Left cardiac atrium (tissue), 4 donors: Measurements from ENCODE around the gene PRPS1L1. TPM values are rescaled to one million over a fixed set of nuclear protein-coding genes. Genes with fewer than 3 reads are reported as not detected.
A peak's percentile ranks its signal among the peaks of the same experiment; 100 is the strongest.

Experiments
- ATAC-seq, 2 donors: fragments of 200-7000 bp; cut with Tn5 transposase; one replicate each; pipeline ENCODE4 v1.9.1; 2020; ENCODE audit warnings: mild to moderate bottlenecking in 2 of 2, moderate library complexity in 2 of 2
- DNase-seq: peaks from one replicate; pipeline ENCODE4 v3.0.0-alpha.2; 2020
- intact Hi-C, 2 donors: fragments of 100-400 bp; cut with DNase I; formaldehyde crosslinking; loops; one replicate each; pipeline versions ENCODE4 v1.14.1 to v1.15.1; 2022 to 2023
- long read RNA-seq: library from polyadenylated mRNA; unstranded; transcript quantifications from one replicate; pipeline ENCODE4 v2.0.0, GENCODE V29; 2021
- total RNA-seq, 2 donors: library from RNA; stranded (reverse); fragmentation: NEBNext Ultra II Directional; extraction: Animal tissue kit (Norgen Biotek cat#: 25700); gene quantifications; one replicate each; pipeline ENCODE4 v1.2.1, GENCODE V29; 2021
- donor health status: DM: no; HTN: yes; CAD: no.
- donor health status: DM: no; HTN: yes; CAD: no; lungs with severe emphysema.
- donor health status: DM: yes; HTN: yes; CAD: no.
- donor health status: Dilated cardiomyopathy.

Gene PRPS1L1
- not detected for total RNA-seq
- long read RNA-seq, result 0 reads

DNA sequence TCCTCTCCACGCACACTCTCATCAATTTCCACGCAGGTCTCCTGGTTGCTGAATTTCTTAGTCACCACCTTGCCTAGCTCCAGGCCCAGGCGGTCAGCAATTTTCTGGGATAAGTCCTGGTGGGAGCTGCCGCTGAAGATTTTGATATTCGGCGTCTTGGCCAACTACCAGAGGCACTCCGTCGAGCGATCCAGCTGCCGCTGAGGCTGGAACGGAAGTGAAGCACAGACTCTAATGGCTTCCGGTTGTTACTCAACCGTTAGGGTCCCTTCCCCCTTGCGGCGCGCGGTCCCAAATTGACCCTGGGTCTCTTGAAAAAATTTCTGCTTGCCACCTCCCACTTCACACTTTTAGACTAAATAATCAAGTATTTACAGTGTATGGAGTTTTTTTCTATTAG lies at the start of gene PRPS1L1:
TSS of gene PRPS1L1 (minus strand) at position 219 of the 400 bp plus-strand sequence.
- ATAC-seq (no peak), DNase-seq (no peak)
- intact Hi-C loops, result no loop called here

DNA sequence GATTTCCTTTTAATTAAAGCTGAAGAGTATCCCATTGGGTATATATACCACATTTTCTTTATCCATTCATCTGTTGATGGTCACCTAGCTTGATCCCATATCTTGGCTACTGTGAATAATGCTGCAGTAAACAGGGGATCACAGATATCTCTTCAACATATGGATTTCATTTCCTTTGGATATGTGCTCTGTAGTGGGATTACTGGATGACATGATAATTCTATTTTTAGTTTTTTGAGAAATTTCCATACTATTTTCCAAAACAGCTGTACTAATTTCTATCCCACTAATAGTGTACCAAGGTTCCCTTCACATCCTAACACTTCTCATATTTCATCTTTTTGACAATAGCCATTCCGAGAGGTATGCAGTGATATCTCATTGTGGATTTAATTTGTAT lies 48.8 kb upstream of the PRPS1L1 start:
- no peak for DNase-seq
- intact Hi-C loops, result no loop called here
- ATAC-seq, result no peak

DNA sequence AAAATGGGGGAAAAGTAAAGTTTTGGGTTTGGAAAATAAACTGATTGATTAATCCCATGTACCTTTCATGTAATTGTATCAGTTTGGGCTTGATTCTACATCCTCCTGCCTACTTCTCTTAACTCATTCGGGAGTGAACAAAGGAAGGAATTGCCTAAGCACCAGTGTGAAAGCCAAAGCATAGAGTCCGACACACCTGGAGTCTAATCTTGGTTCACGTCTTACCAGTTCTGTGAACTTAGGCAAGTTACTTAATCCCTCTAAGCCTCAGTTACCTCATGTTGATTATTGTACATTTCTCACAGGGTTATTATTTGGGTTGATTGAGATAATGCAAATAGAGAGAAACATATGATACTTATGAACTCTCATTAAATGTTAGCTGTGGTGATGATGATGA lies 41.1 kb upstream of the PRPS1L1 start:
- ATAC-seq, result no peak
- DNase-seq, result no peak
- intact Hi-C loops, result loop anchor here in 1 of 2 donors (10.0 kb wide), 1 partner anchor 276 kb away; no protein-coding TSS in a partner anchor

GRCh38 chr7:18064242-18064838 lies 36.7 kb upstream of the PRPS1L1 start:
- DNase-seq (no peak), ATAC-seq (no peak)
- intact Hi-C loops, result loop anchor here in 1 of 2 donors (10.0 kb wide), 1 partner anchor 280 kb away; no protein-coding TSS in a partner anchor

DNA sequence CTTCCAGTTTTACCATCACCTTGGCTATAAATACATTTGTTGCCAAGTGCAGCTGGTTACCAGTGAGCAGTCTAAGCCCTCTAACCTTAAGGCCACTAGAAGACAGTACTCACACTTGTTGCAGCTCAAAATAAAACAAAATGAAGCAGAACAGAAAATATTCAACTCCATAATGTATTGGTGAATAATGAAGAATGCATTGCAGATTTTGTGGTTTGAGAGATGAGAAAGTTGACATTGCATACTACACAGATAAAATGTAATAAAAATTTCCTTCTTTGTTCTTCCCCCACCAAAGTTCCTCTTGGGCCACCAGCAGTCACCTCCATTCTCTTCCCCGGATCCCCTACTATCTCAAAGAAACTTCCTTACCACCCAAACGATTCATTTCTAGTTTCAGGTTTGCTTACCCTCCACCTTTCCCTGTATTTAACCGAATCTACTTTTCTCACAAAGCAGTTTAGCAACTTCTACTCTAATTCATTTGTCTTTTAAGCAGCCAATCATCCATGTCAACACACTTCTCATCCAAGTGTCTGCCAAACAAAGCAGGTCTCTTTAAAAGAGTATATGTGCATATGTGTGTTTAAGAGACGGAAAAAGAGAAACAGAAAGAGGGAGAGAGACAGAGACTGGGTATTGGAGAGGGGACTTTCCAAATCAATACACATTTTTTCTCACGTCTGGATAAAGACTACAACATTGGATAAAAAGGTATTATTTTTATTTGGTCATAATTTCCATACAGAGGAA lies 35.7 kb upstream of the PRPS1L1 start:
- ATAC-seq (no peak), DNase-seq (no peak)
- intact Hi-C loops, result loop anchor here in 1 of 2 donors (10.0 kb wide), 1 partner anchor 281 kb away; no protein-coding TSS in a partner anchor

DNA sequence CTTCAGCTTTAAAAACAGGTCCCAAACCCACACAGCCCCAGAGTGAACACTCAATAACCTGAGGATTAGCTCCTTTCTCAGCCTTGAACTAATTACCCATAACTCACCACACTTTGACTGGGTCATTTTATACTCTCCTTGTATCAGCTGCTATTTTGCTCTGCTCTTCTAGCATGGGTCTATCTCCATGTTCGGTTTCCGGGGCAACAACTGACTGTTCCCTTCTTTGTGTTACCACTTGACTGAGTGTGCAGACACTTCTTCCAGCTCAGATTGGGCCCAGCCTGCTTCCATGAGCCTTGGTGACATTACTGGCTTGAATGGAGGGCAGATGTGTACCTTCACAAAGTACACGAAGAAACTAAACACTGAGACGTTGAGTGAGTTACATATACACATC lies 31.5 kb upstream of the PRPS1L1 start:
- DNase-seq (no peak), ATAC-seq (no peak)
- intact Hi-C loops, result no loop called here

GRCh38 chr7:18053941-18054340 lies 26.3 kb upstream of the PRPS1L1 start:
- no peak for DNase-seq
- no peak for ATAC-seq
- intact Hi-C loops, result no loop called here

GRCh38 chr7:18053177-18053928 lies 25.7 kb upstream of the PRPS1L1 start:
- ATAC-seq, result no peak
- intact Hi-C loops, result no loop called here
- no peak for DNase-seq

DNA sequence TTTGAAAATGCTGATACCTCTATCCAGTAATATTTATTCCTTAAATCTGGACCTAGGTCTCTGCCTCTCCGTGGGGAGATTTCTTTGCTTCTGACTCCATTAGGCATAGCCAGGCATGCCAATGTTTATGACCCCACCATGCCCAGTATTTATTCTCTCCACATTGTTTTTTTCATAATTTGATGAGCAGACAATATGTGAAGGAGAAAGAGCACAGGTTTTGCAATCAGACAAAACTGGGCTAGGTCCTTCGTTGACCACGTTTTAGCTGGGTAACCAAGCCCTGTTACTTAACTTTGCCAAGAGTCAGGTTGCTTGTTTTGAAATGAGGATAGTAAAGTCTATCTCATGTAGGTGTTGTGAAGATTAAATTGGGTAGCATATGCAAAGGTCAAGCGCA lies 21.6 kb upstream of the PRPS1L1 start:
- DNase-seq (no peak), ATAC-seq (no peak)
- intact Hi-C loops, result no loop called here

DNA sequence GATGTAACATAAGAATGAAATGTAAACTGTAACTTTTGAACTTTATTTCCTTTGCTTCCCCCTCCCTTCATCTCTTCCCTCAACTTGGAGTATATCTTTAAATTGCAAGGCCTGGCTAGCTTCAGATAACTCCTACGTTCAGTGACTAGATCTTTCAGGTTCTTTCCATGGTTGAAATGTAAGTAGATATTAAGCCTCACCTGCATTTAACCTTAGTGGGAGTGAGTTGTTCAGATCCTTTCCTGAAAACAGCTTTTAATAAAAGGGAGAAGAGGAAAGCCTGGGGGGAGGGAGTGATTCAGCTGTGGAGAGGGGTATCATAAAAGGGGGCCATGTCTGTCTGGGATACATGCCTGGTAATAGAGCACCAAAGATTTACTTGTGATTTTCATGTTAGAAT lies 19.0 kb upstream of the PRPS1L1 start:
- ATAC-seq (no peak), DNase-seq (no peak)
- intact Hi-C loops, result no loop called here

DNA sequence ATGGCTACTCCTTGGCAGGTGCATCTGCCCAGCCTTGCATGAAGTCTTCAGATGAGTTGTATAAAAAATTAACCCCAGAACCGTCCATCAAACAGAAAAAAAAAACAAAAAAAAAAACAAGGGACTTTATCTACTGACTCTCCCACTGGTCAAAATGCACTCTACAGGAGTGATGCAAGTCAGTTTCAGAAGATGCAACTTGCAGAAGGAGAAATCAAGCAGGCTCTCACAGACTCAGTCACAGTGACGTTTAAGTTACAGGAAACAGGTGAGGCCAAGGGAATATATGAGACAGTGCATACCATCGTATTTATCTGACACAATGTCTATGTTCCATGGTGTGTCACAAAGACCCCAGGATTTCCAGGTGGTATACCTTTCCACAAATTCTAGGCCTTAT lies 17.5 kb upstream of the PRPS1L1 start:
- intact Hi-C loops, result no loop called here
- ATAC-seq (no peak), DNase-seq (no peak)

DNA sequence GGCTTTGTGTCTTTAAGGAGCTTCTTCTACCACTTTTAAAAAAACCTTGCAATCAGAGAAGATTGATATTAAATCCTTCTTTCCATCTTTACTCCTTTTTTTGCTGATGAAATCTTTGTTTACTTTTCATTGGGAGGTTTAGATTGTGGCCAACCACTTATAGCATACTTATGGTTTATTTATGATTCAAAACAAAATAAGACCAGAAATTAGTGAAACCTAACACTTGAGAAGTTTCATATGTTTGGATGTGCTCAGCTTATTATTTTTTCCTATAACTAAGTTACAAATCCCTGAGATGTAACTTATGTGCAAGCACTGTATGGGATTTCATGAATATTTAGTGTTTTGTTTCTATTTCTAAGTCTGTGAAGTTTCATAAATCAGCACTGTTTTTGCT lies 13.5 kb upstream of the PRPS1L1 start:
- DNase-seq (no peak), ATAC-seq (no peak)
- intact Hi-C loops, result no loop called here

- intact Hi-C loops, result no loop called here
- no peak for DNase-seq
- no peak for ATAC-seq
Observed at GRCh38 chr7:18040196-18040595, 12.6 kb upstream of the PRPS1L1 start.

- ATAC-seq (no peak), DNase-seq (no peak)
- intact Hi-C loops, result no loop called here
Observed at GRCh38 chr7:18038382-18038781, 10.7 kb upstream of the PRPS1L1 start.

- no peak for DNase-seq
- intact Hi-C loops, result no loop called here
- ATAC-seq, result no peak
Observed at GRCh38 chr7:18037609-18038008, 10.0 kb upstream of the PRPS1L1 start.

- ATAC-seq (no peak), DNase-seq (no peak)
- intact Hi-C loops, result no loop called here
Observed at GRCh38 chr7:18036783-18037182, 9.1 kb upstream of the PRPS1L1 start.

- intact Hi-C loops, result no loop called here
- no peak for ATAC-seq
- no peak for DNase-seq
Observed at GRCh38 chr7:18030758-18031157, 3.1 kb upstream of the PRPS1L1 start.

DNA sequence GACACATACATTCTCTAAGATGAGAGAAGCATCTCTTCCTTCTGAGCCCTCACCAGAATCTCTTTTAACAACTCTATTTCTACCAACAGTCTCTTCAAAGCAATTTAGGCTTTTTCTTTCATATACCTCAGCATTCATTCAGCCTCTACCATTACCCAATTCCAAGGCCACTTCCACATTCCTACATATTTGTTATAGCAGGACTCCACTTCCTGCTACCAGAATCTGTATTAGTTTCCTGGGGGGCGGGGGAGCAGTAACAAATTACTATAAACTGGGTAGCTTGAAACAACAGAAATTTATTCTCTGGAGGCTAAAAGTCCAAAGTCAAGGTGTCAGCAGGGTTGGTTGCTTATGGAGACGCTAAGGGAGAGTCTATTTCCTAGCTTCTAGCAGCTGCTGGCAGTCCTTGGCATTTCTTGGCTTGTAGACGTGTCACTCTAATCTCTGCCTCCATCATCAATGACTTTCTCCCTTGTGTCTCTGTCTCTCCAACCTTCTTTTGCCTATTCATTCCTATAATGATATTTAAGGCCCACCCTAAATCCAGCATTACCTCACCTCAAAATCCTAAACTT lies 7.4 kb downstream of the PRPS1L1 start:
- intact Hi-C loops, result no loop called here
- ATAC-seq (peak in 1 of 2 donors; percentile 44), DNase-seq (no peak)

GRCh38 chr7:18019555-18019954 lies 8.1 kb downstream of the PRPS1L1 start:
- DNase-seq (no peak), ATAC-seq (peak in 1 of 2 donors; percentile 92)
- intact Hi-C loops, result no loop called here
